Calu3 (cell line): ENCODE results near the gene CHM. TPM values are rescaled to one million over a fixed set of nuclear protein-coding genes. Genes with fewer than 3 reads are reported as not detected.

Source experiments
- BruUV-seq: library from RNA; stranded (reverse); fragments of 400-500 nt; replicated peaks from 2 replicates; lab custom pipeline; 2021; lab: Mats Ljungman, UMichigan
- CTCF ChIA-PET: fragments of 300-600 bp; sonication (Branson Sonifier 250); formaldehyde crosslinking; loops from one replicate; lab custom pipeline; 2022; ENCODE audit warnings: antibody characterized with exemption; lab: Charles Lee
- DNase-seq: peaks from one replicate; pipeline ENCODE4 v3.0.0; 2022
- H3K27ac Mint-ChIP-seq: one replicate; pipeline ENCODE4 v1.8.0; 2022; ENCODE audit warnings: mixed read lengths; ENCODE audit not compliant: unreplicated experiment
- H3K27me3 Mint-ChIP-seq: one replicate; pipeline ENCODE4 v1.8.0; 2022; ENCODE audit warnings: mixed read lengths; ENCODE audit not compliant: unreplicated experiment
- H3K36me3 Mint-ChIP-seq: one replicate; pipeline ENCODE4 v1.8.0; 2022; ENCODE audit warnings: mild to moderate bottlenecking, moderate library complexity, mixed read lengths; ENCODE audit not compliant: insufficient read depth, unreplicated experiment
- H3K4me1 Mint-ChIP-seq: one replicate; pipeline ENCODE4 v1.8.0; 2022; ENCODE audit warnings: mild to moderate bottlenecking, low read depth, mixed read lengths; ENCODE audit not compliant: unreplicated experiment
- H3K4me3 Mint-ChIP-seq: one replicate; pipeline ENCODE4 v1.8.0; 2022; ENCODE audit warnings: mild to moderate bottlenecking, low read depth, moderate library complexity, mixed read lengths; ENCODE audit not compliant: unreplicated experiment
- H3K9me3 Mint-ChIP-seq: one replicate; pipeline ENCODE4 v1.8.0; 2022; ENCODE audit warnings: low read depth, mixed read lengths; ENCODE audit not compliant: unreplicated experiment
- intact Hi-C: fragments of 100-400 bp; cut with micrococcal nuclease; formaldehyde crosslinking; loops from one replicate; pipeline ENCODE4 v1.10.0; 2022; ENCODE audit not compliant: unreplicated experiment
- total RNA-seq: library from RNA; stranded (reverse); gene quantifications from 2 replicates; pipeline ENCODE4 v1.2.3, GENCODE V29; 2022
- TF ChIP-seq, protein P1 (sequence below): fragments of 200-600 bp; IDR thresholded peaks from one replicate; pipeline ENCODE4 v1.8.0; 2022; ENCODE audit warnings: antibody characterized with exemption; ENCODE audit not compliant: unreplicated experiment

Gene CHM
- total RNA-seq, 1 experiment from 2014 or later = 24.3 TPM

DNA sequence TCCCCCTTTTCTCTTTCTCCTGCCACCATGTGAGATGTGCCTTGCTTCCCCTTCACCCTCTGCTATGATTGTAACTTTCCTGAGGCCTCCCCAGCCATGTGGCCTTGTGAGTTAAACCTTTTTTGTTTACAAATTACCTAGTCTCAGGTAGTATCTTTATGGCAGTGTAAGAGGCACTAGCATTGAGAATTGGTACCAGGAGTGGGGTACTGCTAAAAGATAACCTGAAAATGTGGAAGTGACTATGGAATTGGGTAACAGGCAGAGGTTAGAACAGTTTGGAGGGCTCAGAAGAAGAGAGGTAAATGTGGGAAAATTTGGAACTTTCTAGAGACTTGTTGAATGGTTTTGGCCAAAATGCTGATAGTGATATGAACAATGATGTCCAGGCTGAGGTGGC, 182.0 kb downstream of the CHM start:
- H3K4me1 Mint-ChIP-seq = no peaks in the 10 kb centered on the region
- no peak overlapping the region for H3K4me3 Mint-ChIP-seq
- intact Hi-C loops = no loop called here
- TF ChIP-seq, protein P1, sequence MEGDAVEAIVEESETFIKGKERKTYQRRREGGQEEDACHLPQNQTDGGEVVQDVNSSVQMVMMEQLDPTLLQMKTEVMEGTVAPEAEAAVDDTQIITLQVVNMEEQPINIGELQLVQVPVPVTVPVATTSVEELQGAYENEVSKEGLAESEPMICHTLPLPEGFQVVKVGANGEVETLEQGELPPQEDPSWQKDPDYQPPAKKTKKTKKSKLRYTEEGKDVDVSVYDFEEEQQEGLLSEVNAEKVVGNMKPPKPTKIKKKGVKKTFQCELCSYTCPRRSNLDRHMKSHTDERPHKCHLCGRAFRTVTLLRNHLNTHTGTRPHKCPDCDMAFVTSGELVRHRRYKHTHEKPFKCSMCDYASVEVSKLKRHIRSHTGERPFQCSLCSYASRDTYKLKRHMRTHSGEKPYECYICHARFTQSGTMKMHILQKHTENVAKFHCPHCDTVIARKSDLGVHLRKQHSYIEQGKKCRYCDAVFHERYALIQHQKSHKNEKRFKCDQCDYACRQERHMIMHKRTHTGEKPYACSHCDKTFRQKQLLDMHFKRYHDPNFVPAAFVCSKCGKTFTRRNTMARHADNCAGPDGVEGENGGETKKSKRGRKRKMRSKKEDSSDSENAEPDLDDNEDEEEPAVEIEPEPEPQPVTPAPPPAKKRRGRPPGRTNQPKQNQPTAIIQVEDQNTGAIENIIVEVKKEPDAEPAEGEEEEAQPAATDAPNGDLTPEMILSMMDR = no peak
- no peak for DNase-seq
- no peak overlapping the region for H3K27ac Mint-ChIP-seq
- no TSS peak for BruUV-seq
- peaks cover 9% of the 10 kb centered on the region for H3K36me3 Mint-ChIP-seq
- H3K27me3 Mint-ChIP-seq = no peaks in the 10 kb centered on the region
- H3K9me3 Mint-ChIP-seq = no peaks in the 10 kb centered on the region
- CTCF ChIA-PET = no interaction called here

DNA sequence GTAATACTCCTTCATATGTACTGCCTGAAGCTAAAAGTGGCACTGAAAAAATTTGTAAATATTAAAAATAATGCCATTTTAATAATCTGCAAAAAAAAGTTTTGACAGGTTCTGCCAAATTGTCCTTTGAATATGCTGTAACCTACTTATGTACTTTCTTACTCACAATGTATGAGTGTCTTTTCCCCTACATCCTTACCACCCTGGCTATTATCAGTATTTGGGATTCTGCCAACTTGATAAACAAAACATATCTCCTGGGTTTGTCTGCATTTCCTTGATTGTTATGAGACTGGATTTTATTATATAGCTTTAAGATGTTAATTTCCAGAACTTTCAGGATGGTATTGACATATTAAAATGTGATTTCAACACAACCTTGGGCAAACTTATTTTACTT, 187.9 kb downstream of the CHM start:
- CTCF ChIA-PET = no interaction called here
- TF ChIP-seq, protein P1 = no peak
- H3K27ac Mint-ChIP-seq = no peak overlapping the region
- H3K4me3 Mint-ChIP-seq = no peak overlapping the region
- H3K27me3 Mint-ChIP-seq = no peaks in the 10 kb centered on the region
- H3K4me1 Mint-ChIP-seq = no peaks in the 10 kb centered on the region
- H3K36me3 Mint-ChIP-seq = no peaks in the 10 kb centered on the region
- no peaks in the 10 kb centered on the region for H3K9me3 Mint-ChIP-seq
- BruUV-seq = no TSS peak
- intact Hi-C loops = no loop called here
- no peak for DNase-seq

DNA sequence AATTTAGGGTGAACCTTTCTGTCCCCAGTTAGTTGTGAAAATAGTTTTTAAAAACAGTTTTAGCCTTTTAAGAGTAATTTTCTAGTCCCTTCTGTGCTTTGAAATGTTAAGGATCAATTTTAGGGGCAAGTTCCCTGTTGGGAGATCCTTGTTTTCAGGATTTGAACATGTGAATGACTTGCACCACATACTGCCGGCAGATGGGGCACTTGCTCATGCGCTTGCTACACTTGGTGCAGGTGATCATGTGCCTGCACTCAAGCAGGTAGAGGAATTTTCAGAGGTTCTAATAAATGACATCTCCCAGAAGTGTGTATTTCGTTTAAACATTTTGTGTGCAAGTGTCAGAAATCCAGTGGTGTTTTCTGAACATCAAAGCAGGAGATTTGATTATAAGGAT, 195.9 kb downstream of the CHM start:
- intact Hi-C loops = loop anchor here (1.0 to 5.0 kb wide), 2 partner anchors 216 to 1096 kb away; no protein-coding TSS in a partner anchor
- no TSS peak for BruUV-seq

DNA sequence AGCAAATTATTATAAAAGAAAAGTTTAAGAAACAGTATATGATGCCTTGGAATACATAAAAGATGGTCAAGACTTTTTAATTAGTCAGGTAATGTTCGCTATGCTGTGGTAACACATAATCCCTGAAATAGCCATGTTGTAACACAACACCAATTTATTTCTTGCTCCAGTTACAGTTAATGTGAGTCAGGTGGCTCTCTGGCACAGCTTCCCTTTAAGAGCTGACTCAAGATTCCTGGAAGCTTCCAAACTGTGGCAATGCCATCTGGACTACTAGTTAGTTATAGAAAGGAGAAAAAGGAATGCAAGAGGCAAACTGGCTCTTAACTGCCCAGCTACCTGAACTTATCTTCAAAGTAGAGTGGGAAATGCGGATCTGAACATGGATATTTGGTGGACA, 210.5 kb downstream of the CHM start:
- Mint-ChIP-seq H3K9me3 (peaks cover 6% of the 10 kb centered on the region), H3K4me1 (no peaks in the 10 kb centered on the region), H3K4me3 (no peak overlapping the region), H3K36me3 (no peaks in the 10 kb centered on the region), H3K27me3 (no peaks in the 10 kb centered on the region), H3K27ac (no peak overlapping the region)
- CTCF ChIA-PET = no interaction called here
- intact Hi-C loops = no loop called here
- BruUV-seq = no TSS peak
- no peak for DNase-seq
- TF ChIP-seq, protein P1 = no peak

More for the DNA sequence above, 195.9 kb downstream of the CHM start:
- TF ChIP-seq, protein P1 = peak; percentile 31
- H3K27me3 Mint-ChIP-seq = no peaks in the 10 kb centered on the region
- no peak overlapping the region for H3K27ac Mint-ChIP-seq
- H3K9me3 Mint-ChIP-seq = no peaks in the 10 kb centered on the region
- no peaks in the 10 kb centered on the region for H3K4me1 Mint-ChIP-seq
- peak; percentile 52 for DNase-seq
- no peak overlapping the region for H3K4me3 Mint-ChIP-seq
- CTCF ChIA-PET = no interaction called here
- no peaks in the 10 kb centered on the region for H3K36me3 Mint-ChIP-seq
